ENCODE results near the gene BBX.

- no peak for TF ChIP-seq POLR2A (IDR thresholded peaks at IDR 0.05)
- no peak for TF ChIP-seq CTCF (IDR thresholded peaks at IDR 0.05)
Measured at GRCh38 chr3:107662586-107662985, 139.8 kb downstream of the BBX start.
